Astrocyte of the cerebellum (primary cell): ENCODE data around the gene IMMP2L.
"Not testable (repeated sequence)": the region's sequence is repeated elsewhere in the genome, so short reads cannot be mapped to it uniquely, and the experiment has no call there.

ENCODE experiments used
- DNase-seq: peaks from one replicate; pipeline ENCODE4 v3.0.0-alpha.2; 2011; ENCODE audit warnings: low read depth
- H3K4me3 ChIP-seq: 2 replicates; pipeline ENCODE4 v1.5.1; 2011; ENCODE audit warnings: mild to moderate bottlenecking, low read depth, low read length, moderate library complexity
- CTCF ChIP-seq: IDR thresholded peaks from 2 replicates; pipeline ENCODE4 v1.5.1; 2012; ENCODE audit warnings: low read length, low read depth, moderate library complexity, mild to moderate bottlenecking; ENCODE audit errors: missing control alignments
- in situ Hi-C: cut with HindIII; loops from 2 replicates; pipeline ENCODE4 v1.10.0; 2017; ENCODE audit warnings: low sequenced_read_pairs

IMMP2L gene

GRCh38 chr7:111272092-111272491 is 290.2 kb downstream of the IMMP2L start:
- DNase-seq, result no peak
- no peak overlapping the region for H3K4me3 ChIP-seq
- in situ Hi-C loops, result no loop called here
- TF ChIP-seq CTCF, result no peak

- in situ Hi-C loops, DNase-seq, H3K4me3 ChIP-seq: not testable (repeated sequence)
Observed at GRCh38 chr7:111270794-111271193, 291.5 kb downstream of the IMMP2L start.

GRCh38 chr7:111268941-111269340 is 293.4 kb downstream of the IMMP2L start:
- in situ Hi-C loops, result no loop called here
- no peak for DNase-seq
- no peak for TF ChIP-seq CTCF
- H3K4me3 ChIP-seq, result no peak overlapping the region

- DNase-seq, result peak; percentile 16
- TF ChIP-seq CTCF, result no peak
- in situ Hi-C loops, result no loop called here
- H3K4me3 ChIP-seq, result no peak overlapping the region
Observed at GRCh38 chr7:111266613-111267012, 295.7 kb downstream of the IMMP2L start.

GRCh38 chr7:111265394-111265793 is 296.9 kb downstream of the IMMP2L start:
- in situ Hi-C loops, result no loop called here
- no peak for DNase-seq
- H3K4me3 ChIP-seq, result no peak overlapping the region
- TF ChIP-seq CTCF, result no peak

- no peak for DNase-seq
- in situ Hi-C loops, result no loop called here
- TF ChIP-seq CTCF, result no peak
- H3K4me3 ChIP-seq, result no peak overlapping the region
Observed at GRCh38 chr7:111264981-111265380, 297.3 kb downstream of the IMMP2L start.

- no peak overlapping the region for H3K4me3 ChIP-seq
- in situ Hi-C loops, result no loop called here
- no peak for TF ChIP-seq CTCF
Observed at GRCh38 chr7:111264111-111264868, 298.0 kb downstream of the IMMP2L start.

More at GRCh38 chr7:111264111-111264868, 298.0 kb downstream of the IMMP2L start:
- DNase-seq, result no peak
